SU-DHL-6 (cell line): ENCODE data around the gene APPL2.

Experiments
- CTCF ChIP-seq: fragments of 200-600 bp; sonication (generic); IDR thresholded peaks from one replicate; pipeline ENCODE4 v1.5.1; 2017; ENCODE audit warnings: antibody characterized with exemption, mild to moderate bottlenecking, low read length, moderate library complexity; ENCODE audit not compliant: insufficient read depth, poor library complexity, severe bottlenecking
- EZH2phosphoT487 ChIP-seq: fragments of 200-600 bp; sonication (generic), shearing (Covaris generic); conservative IDR thresholded peaks from 2 replicates; pipeline ENCODE4 v1.6.1; 2018; ENCODE audit warnings: mild to moderate bottlenecking, antibody characterized with exemption, low read length, moderate library complexity, mixed read lengths

DNA sequence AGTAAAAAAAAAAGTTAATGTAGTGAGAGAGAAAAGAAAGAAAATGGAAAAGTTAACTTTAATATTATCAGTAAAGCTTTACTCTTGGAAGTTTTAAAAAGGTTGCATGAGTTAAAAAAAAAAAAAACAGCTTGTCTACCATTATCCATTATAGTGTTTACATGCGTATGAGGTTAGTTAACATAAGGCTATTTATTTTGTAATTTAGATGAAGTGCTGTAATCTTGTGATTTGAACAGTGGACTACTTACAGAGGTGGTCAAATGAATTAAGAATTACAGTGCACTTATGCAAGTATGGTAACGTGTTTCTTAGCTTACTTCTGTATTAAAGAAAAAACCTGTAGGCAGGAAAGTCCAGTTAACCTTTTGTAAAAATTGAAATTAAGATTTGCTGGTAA lies 97.7 kb downstream of the APPL2 start:
- TF ChIP-seq CTCF: no peak
- TF ChIP-seq EZH2phosphoT487: no peak
